Measurements from ENCODE around the gene SDHAF2. TPM values are rescaled to one million over a fixed set of nuclear protein-coding genes. Genes with fewer than 3 reads are reported as not detected.
"Not testable (repeated sequence)": the region's sequence is repeated elsewhere in the genome, so short reads cannot be mapped to it uniquely, and the experiment has no call there.

The SDHAF2 gene
- total RNA-seq, 2 experiments from 2014 or later, result 23.7 to 27.0 TPM

DNA sequence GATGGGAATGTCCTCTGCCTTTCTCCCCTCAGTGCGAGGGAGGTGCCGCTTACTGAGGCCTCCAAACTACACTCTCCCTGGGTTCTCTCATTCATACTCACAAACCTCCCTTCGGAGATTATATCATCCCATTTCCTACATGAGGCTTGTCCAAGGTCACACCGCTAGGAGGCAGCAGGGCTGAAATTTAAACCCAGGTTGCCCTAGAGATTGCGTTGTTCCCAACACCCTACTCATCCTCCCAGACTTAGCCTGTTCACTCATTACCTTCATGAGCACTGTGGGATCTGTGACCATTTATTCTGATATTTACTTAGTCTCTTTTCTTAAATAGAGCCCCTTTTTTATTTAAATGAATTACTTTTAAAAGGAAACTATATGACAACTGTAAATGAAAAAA, 31.1 kb downstream of the SDHAF2 start:
- CTCF ChIA-PET, result no interaction called here
- H3K27me3 Mint-ChIP-seq (ENCODE audit: low read depth), result no peaks in the 10 kb centered on the region
- H3K4me3 Mint-ChIP-seq, result no peak overlapping the region
- no peak overlapping the region for H3K27ac Mint-ChIP-seq
- intact Hi-C loops (cut with micrococcal nuclease), result no loop called here
- no peaks in the 10 kb centered on the region for H3K4me1 Mint-ChIP-seq (ENCODE audit: low read depth)
- no peak for DNase-seq
- no peaks in the 10 kb centered on the region for H3K9me3 Mint-ChIP-seq
- H3K36me3 Mint-ChIP-seq (ENCODE audit: low read depth), result peaks cover 9% of the 10 kb centered on the region

GRCh38 chr11:61467602-61468001, 37.7 kb downstream of the SDHAF2 start:
- H3K27ac Mint-ChIP-seq; H3K4me3 Mint-ChIP-seq; H3K4me1 Mint-ChIP-seq (ENCODE audit: low read depth); H3K27me3 Mint-ChIP-seq (ENCODE audit: low read depth); H3K9me3 Mint-ChIP-seq; DNase-seq; intact Hi-C loops (cut with micrococcal nuclease): not testable (repeated sequence)
- peaks cover 10% of the 10 kb centered on the region for H3K36me3 Mint-ChIP-seq (ENCODE audit: low read depth)
- CTCF ChIA-PET, result interaction anchor here (0.6 to 1.3 kb wide), 2 partner anchors 21 to 1438 kb away, joined by 3 read pairs; no protein-coding TSS in a partner anchor

- no peak overlapping the region for H3K27ac Mint-ChIP-seq
- no peaks in the 10 kb centered on the region for H3K27me3 Mint-ChIP-seq (ENCODE audit: low read depth)
- H3K4me3 Mint-ChIP-seq, result no peak overlapping the region
- H3K4me1 Mint-ChIP-seq (ENCODE audit: low read depth), result peaks cover 6% of the 10 kb centered on the region
- no peak for DNase-seq
- intact Hi-C loops (cut with micrococcal nuclease), result no loop called here
- peaks cover 10% of the 10 kb centered on the region for H3K36me3 Mint-ChIP-seq (ENCODE audit: low read depth)
- CTCF ChIA-PET, result interaction anchor here (1.0 to 1.3 kb wide), 3 partner anchors 10 to 48 kb away, joined by 3 read pairs; no protein-coding TSS in a partner anchor
- no peaks in the 10 kb centered on the region for H3K9me3 Mint-ChIP-seq
These were observed 38.1 kb downstream of the SDHAF2 start for GRCh38 chr11:61468002-61468401.

- peaks cover 14% of the 10 kb centered on the region for H3K36me3 Mint-ChIP-seq (ENCODE audit: low read depth)
- CTCF ChIA-PET, result interaction anchor here (0.6 to 13.2 kb wide), 4 partner anchors 10 to 634 kb away, joined by 3 to 152 read pairs (median 5); no protein-coding TSS in a partner anchor
- intact Hi-C loops (cut with micrococcal nuclease), result no loop called here
- H3K4me1 Mint-ChIP-seq (ENCODE audit: low read depth), result peaks cover 10% of the 10 kb centered on the region
- H3K27ac Mint-ChIP-seq, result no peak overlapping the region
- H3K9me3 Mint-ChIP-seq, result no peaks in the 10 kb centered on the region
- no peak overlapping the region for H3K4me3 Mint-ChIP-seq
- DNase-seq, result no peak
- H3K27me3 Mint-ChIP-seq (ENCODE audit: low read depth), result no peaks in the 10 kb centered on the region
These were observed 42.4 kb downstream of the SDHAF2 start for GRCh38 chr11:61472282-61472681.

DNA sequence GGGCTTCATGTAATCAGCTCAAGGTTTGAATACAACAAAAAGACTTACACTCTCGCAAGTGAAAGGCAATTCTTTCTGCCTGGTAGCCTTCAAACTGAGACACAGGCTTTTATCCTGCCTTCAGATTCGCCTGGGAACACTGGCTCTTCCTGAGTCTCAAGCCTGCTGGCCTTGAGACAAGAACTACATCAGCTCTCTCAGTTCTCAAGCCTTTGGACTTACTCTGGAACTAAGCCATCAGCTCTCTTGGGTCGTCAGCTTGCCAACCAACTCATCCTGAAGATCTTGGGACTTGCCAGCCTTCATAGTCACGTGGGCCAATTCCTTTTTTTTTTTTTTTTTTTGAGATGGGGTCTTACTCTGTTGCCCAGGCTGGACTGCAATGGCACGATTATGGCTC, 42.9 kb downstream of the SDHAF2 start:
- Mint-ChIP-seq H3K27ac (no peak overlapping the region), H3K36me3 (ENCODE audit: low read depth) (peaks cover 10% of the 10 kb centered on the region), H3K4me1 (ENCODE audit: low read depth) (peaks cover 5% of the 10 kb centered on the region), H3K9me3 (no peaks in the 10 kb centered on the region), H3K27me3 (ENCODE audit: low read depth) (no peaks in the 10 kb centered on the region), H3K4me3 (no peak overlapping the region)
- intact Hi-C loops (cut with micrococcal nuclease), result no loop called here
- no peak for DNase-seq
- CTCF ChIA-PET, result interaction anchor here (0.6 to 13.2 kb wide), 5 partner anchors 9 to 633 kb away, joined by 3 to 152 read pairs (median 3); no protein-coding TSS in a partner anchor

DNA sequence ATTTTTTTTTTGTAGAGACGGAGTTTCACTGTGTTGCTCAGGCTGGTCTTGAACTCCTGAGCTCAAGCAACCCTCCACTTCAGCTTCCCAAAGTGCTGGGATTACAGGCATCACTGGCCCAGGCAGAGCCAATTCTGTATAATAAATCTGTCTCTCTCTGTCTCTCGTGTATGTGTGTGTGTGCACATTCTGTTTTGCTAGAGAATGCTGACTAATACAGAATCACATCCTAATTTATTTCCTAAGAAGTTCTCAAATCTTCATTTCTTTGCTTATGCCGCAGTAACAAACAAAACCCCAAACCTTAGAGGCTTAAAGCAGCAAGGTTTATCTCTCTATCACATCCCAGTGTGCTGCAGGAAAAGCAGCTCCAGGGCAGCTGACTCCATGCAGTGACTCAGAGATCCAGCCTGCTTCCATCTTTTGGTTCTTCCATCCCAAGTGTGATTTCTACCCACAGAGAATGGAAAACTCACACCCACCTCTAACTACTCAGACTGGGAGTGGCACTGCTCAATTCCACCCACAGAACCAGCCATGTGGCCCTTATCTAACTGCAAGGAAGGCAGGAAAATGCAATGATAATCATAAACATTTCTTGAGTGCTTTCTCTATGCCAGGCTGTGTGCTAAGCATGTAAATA, 43.6 kb downstream of the SDHAF2 start:
- H3K36me3 Mint-ChIP-seq (ENCODE audit: low read depth), result peaks cover 10% of the 10 kb centered on the region
- H3K9me3 Mint-ChIP-seq, result no peaks in the 10 kb centered on the region
- H3K27ac Mint-ChIP-seq, result no peak overlapping the region
- no peak overlapping the region for H3K4me3 Mint-ChIP-seq
- intact Hi-C loops (cut with micrococcal nuclease), result no loop called here
- DNase-seq, result no peak
- peaks cover 7% of the 10 kb centered on the region for H3K4me1 Mint-ChIP-seq (ENCODE audit: low read depth)
- H3K27me3 Mint-ChIP-seq (ENCODE audit: low read depth), result no peaks in the 10 kb centered on the region
- CTCF ChIA-PET, result interaction anchor here (0.7 to 13.2 kb wide), 4 partner anchors 9 to 45 kb away, joined by 3 to 152 read pairs (median 5); no protein-coding TSS in a partner anchor

- CTCF ChIA-PET, result interaction anchor here (0.5 to 13.2 kb wide), 3 partner anchors 29 to 204 kb away, joined by 3 to 152 read pairs (median 4); no protein-coding TSS in a partner anchor
- intact Hi-C loops (cut with micrococcal nuclease), result no loop called here
- no peak for DNase-seq
- Mint-ChIP-seq H3K4me3 (no peak overlapping the region), H3K4me1 (ENCODE audit: low read depth) (peaks cover 7% of the 10 kb centered on the region), H3K36me3 (ENCODE audit: low read depth) (peaks cover 10% of the 10 kb centered on the region), H3K27ac (no peak overlapping the region), H3K27me3 (ENCODE audit: low read depth) (no peaks in the 10 kb centered on the region), H3K9me3 (no peaks in the 10 kb centered on the region)
These were observed 44.2 kb downstream of the SDHAF2 start for GRCh38 chr11:61474013-61474643.

- Mint-ChIP-seq H3K4me1 (ENCODE audit: low read depth) (peaks cover 7% of the 10 kb centered on the region), H3K9me3 (no peaks in the 10 kb centered on the region), H3K27ac (no peak overlapping the region), H3K27me3 (ENCODE audit: low read depth) (no peaks in the 10 kb centered on the region), H3K36me3 (ENCODE audit: low read depth) (peaks cover 10% of the 10 kb centered on the region), H3K4me3 (no peak overlapping the region)
- CTCF ChIA-PET, result interaction anchor here (0.7 to 13.2 kb wide), 7 partner anchors 11 to 163 kb away, joined by 3 to 152 read pairs (median 5); partner anchors contain the start of gene LRRC10B
- intact Hi-C loops (cut with micrococcal nuclease), result no loop called here
- no peak for DNase-seq
These were observed 45.5 kb downstream of the SDHAF2 start for GRCh38 chr11:61475433-61475832.

- H3K36me3 Mint-ChIP-seq (ENCODE audit: low read depth), result peaks cover 4% of the 10 kb centered on the region
- H3K9me3 Mint-ChIP-seq, result no peaks in the 10 kb centered on the region
- no peak for DNase-seq
- no peak overlapping the region for H3K27ac Mint-ChIP-seq
- intact Hi-C loops (cut with micrococcal nuclease), result loop anchor here (2.0 kb wide), 1 partner anchor 30 kb away; no protein-coding TSS in a partner anchor
- CTCF ChIA-PET, result interaction anchor here (0.7 to 13.2 kb wide), 12 partner anchors 10 to 162 kb away, joined by 3 to 152 read pairs (median 6); partner anchors contain the start of gene LRRC10B
- peaks cover 9% of the 10 kb centered on the region for H3K4me1 Mint-ChIP-seq (ENCODE audit: low read depth)
- H3K27me3 Mint-ChIP-seq (ENCODE audit: low read depth), result peaks cover under 1% of the 10 kb centered on the region
- H3K4me3 Mint-ChIP-seq, result no peak overlapping the region
These were observed 46.4 kb downstream of the SDHAF2 start for GRCh38 chr11:61476371-61476770.

DNA sequence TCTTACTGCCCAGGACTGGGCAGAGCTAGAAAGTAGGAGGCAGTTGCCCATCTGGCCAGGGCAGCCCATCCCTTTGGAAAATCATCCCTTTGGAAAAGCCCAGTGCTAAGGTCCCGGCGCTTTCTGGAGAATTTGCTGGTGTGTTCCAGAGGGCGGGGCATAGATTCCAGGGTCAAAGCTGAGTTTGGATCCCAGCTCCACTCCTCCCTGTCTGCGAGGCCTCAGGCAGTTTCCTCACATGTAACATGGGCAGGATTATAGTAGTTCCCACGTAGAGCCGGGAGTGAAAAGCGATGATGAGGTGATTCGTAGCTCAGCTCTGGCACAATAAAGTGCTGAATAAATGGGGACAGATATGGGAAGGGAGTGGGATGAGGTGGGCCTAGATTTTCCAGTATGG, 47.2 kb downstream of the SDHAF2 start:
- intact Hi-C loops (cut with micrococcal nuclease), result loop anchor here (1.0 to 2.0 kb wide), 3 partner anchors 30 to 151 kb away; no protein-coding TSS in a partner anchor
- DNase-seq, result no peak
- Mint-ChIP-seq H3K9me3 (no peaks in the 10 kb centered on the region), H3K4me3 (no peak overlapping the region), H3K4me1 (ENCODE audit: low read depth) (peaks cover 10% of the 10 kb centered on the region), H3K27ac (no peak overlapping the region), H3K27me3 (ENCODE audit: low read depth) (peaks cover 2% of the 10 kb centered on the region), H3K36me3 (ENCODE audit: low read depth) (peaks cover 4% of the 10 kb centered on the region)
- CTCF ChIA-PET, result interaction anchor here (0.6 to 13.2 kb wide), 14 partner anchors 8 to 332 kb away, joined by 3 to 152 read pairs (median 5); no protein-coding TSS in a partner anchor

DNA sequence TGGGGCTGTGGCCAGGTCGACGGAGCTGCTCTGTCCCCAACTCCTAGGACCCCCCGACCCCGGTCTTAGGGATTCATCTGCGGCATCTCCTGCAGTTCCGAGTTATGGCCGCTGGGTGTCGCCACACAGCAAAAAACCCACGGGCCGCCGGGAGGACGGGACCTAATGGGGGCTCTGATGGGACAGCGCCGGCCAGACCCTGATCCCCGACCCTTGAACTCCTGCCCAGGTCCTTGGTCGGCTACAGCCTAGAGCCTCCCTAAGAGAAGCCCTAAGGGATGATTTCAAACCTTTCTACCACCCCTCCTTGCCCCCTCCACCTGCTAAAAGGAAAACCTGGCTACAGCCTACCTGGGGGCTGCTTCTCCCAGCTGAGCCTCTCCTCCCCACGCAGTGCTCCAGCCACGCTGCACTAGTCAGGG, 47.8 kb downstream of the SDHAF2 start:
- H3K4me1 Mint-ChIP-seq (ENCODE audit: low read depth), result peaks cover 10% of the 10 kb centered on the region
- no peak overlapping the region for H3K4me3 Mint-ChIP-seq
- H3K27me3 Mint-ChIP-seq (ENCODE audit: low read depth), result peaks cover 2% of the 10 kb centered on the region
- H3K36me3 Mint-ChIP-seq (ENCODE audit: low read depth), result peaks cover 4% of the 10 kb centered on the region
- no peaks in the 10 kb centered on the region for H3K9me3 Mint-ChIP-seq
- H3K27ac Mint-ChIP-seq, result no peak overlapping the region
- intact Hi-C loops (cut with micrococcal nuclease), result loop anchor here (1.0 to 2.0 kb wide), 3 partner anchors 31 to 151 kb away; no protein-coding TSS in a partner anchor
- CTCF ChIA-PET, result interaction anchor here (0.7 to 13.2 kb wide), 20 partner anchors 9 to 332 kb away, joined by 3 to 152 read pairs (median 4); no protein-coding TSS in a partner anchor
- DNase-seq, result peak; percentile 57

GRCh38 chr11:61479360-61480058, 49.6 kb downstream of the SDHAF2 start:
- H3K9me3 Mint-ChIP-seq; H3K4me1 Mint-ChIP-seq (ENCODE audit: low read depth); H3K27ac Mint-ChIP-seq; intact Hi-C loops (cut with micrococcal nuclease); H3K4me3 Mint-ChIP-seq; DNase-seq; H3K27me3 Mint-ChIP-seq (ENCODE audit: low read depth); H3K36me3 Mint-ChIP-seq (ENCODE audit: low read depth): not testable (repeated sequence)
- CTCF ChIA-PET, result interaction anchor here (0.5 to 13.2 kb wide), 4 partner anchors 20 to 159 kb away, joined by 4 to 152 read pairs (median 22); no protein-coding TSS in a partner anchor

Measured in activated naive CD4-positive, alpha-beta T cell treated with anti-CD3 and anti-CD28 coated beads for 36 hours (primary cell).